ENCODE measurements around the gene NFS1. TPM values are rescaled to one million over a fixed set of nuclear protein-coding genes. Genes with fewer than 3 reads are reported as not detected.

NFS1 gene
- total RNA-seq, 5 donors from 2014 or later (not counting 1 experiment from before 2014, with no cell fraction given): 17.7 to 33.5 (median 31.2) TPM

- Mint-ChIP-seq H3K36me3 (peaks cover 41% of the 10 kb centered on the region), H3K27ac (no peak overlapping the region), H3K4me3 (peak overlapping the region in 1 of 3 donors; percentile 4), H3K9me3 (no peaks in the 10 kb centered on the region), H3K27me3 (no peaks in the 10 kb centered on the region), H3K4me1 (peaks cover 58 to 66% (median 66%) of the 10 kb centered on the region in 3 donors)
- ATAC-seq (replicated peaks in 1 of 4) (no peak), DNase-seq (no peak)
- ChIA-PET CTCF (interaction anchor here in 1 of 2 donors (0.9 to 2.7 kb wide), 3 partner anchors 9 to 26 kb away, joined by 4 to 13 read pairs (median 5); partner anchors contain the start of gene RBM39), POLR2A (interaction anchor here (0.5 to 4.3 kb wide), 19 partner anchors 9 to 276 kb away, joined by 3 to 29 read pairs (median 5); partner anchors contain the start of gene RBM39 (in 1 of the 2))
- Histone ChIP-seq H3K27me3 (replicated peaks in 1 of 2; ENCODE audit: control insufficient read depth in 2 of 2, extremely low read depth in 1 of 2, insufficient read depth in 2 of 2, low read length in 1 of 2) (no peaks in the 10 kb centered on the region), H3K4me3 (ENCODE audit: control insufficient read depth in 1 of 2, extremely low read depth in 1 of 2, low read length in 1 of 2) (no peak overlapping the region), H3K36me3 (ENCODE audit: control insufficient read depth in 2 of 2, extremely low read depth in 1 of 2, insufficient read depth in 1 of 2, low read length in 1 of 2) (peaks cover 10 to 96% of the 10 kb centered on the region in 2 donors), H3K9me3 (no peaks in the 10 kb centered on the region), H3K27ac (ENCODE audit: low read length) (no peak overlapping the region), H3K4me1 (ENCODE audit: control insufficient read depth in 1 of 2, extremely low read depth in 1 of 2, insufficient read depth in 2 of 2, low read length in 2 of 2) (peaks cover 14 to 29% of the 10 kb centered on the region in 2 experiments)
- 80% methylated on average over 1 of the region's 4 CpGs for WGBS (ENCODE audit: insufficient coverage)
Measured at GRCh38 chr20:35730583-35731468, 31.7 kb upstream of the NFS1 start.

DNA sequence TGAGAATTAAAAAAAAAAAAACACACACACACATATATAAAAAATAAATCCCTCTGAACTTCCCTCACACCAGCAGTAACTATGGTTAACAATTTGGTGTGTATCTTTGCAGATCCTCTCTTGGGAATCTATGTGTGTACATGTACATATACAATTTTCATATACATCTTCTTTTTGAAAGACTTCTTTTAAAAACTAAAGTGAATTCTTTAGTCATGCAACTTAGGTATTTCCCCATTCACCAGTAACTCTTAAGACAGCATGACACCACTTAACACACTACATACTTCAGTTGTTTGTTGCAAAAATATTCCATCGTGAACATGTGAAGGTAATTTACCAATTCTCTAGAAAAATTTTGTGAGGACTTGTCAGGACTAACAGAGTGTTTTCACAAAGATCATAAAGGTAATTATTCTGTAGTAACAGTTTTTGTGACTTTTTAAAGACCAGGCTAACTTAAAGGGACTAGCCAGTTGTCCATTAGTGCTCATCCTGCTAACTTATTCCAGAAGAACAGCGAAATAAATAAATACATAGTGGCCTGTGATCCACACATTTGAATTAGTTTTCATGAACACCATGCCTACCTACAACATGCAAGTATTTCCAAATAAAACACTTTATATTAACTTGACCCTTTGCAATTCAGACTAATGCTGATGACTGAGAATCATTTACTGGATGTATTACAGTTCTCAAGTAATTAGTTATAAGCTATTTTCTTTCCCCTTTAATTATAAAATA, 30.9 kb upstream of the NFS1 start:
- peaks cover 45% of the 10 kb centered on the region for H3K36me3 Mint-ChIP-seq
- Histone ChIP-seq H3K36me3 (ENCODE audit: control insufficient read depth in 2 of 2, extremely low read depth in 1 of 2, insufficient read depth in 1 of 2, low read length in 1 of 2) (peaks cover 10 to 96% of the 10 kb centered on the region in 2 donors), H3K27me3 (replicated peaks in 1 of 2; ENCODE audit: control insufficient read depth in 2 of 2, extremely low read depth in 1 of 2, insufficient read depth in 2 of 2, low read length in 1 of 2) (no peaks in the 10 kb centered on the region), H3K4me1 (ENCODE audit: control insufficient read depth in 1 of 2, extremely low read depth in 1 of 2, insufficient read depth in 2 of 2, low read length in 2 of 2) (peaks cover 14 to 22% of the 10 kb centered on the region in 2 experiments), H3K27ac (ENCODE audit: low read length) (no peak overlapping the region), H3K9me3 (no peaks in the 10 kb centered on the region), H3K4me3 (ENCODE audit: control insufficient read depth in 1 of 2, extremely low read depth in 1 of 2, low read length in 1 of 2) (no peak overlapping the region)
- ATAC-seq (replicated peaks in 1 of 4): no peak
- ChIA-PET POLR2A (interaction anchor here (0.5 to 4.3 kb wide), 20 partner anchors 9 to 275 kb away, joined by 3 to 29 read pairs (median 5); partner anchors contain the start of gene RBM39 (in 1 of the 2)), CTCF (interaction anchor here in 1 of 2 donors (1.1 to 2.7 kb wide), 2 partner anchors 10 to 25 kb away, joined by 5 to 13 read pairs; no protein-coding TSS in a partner anchor)
- WGBS (ENCODE audit: insufficient coverage): 100% methylated on average over 1 of the region's 2 CpGs
- peaks cover 58 to 63% (median 62%) of the 10 kb centered on the region in 3 donors for H3K4me1 Mint-ChIP-seq
- DNase-seq: no peak
- H3K4me3 Mint-ChIP-seq: peak overlapping the region in 2 of 3 donors; percentile 4 to 31
- H3K9me3 Mint-ChIP-seq: no peaks in the 10 kb centered on the region
- no peak overlapping the region for H3K27ac Mint-ChIP-seq
- no peaks in the 10 kb centered on the region for H3K27me3 Mint-ChIP-seq

GRCh38 chr20:35729283-35729807, 30.2 kb upstream of the NFS1 start:
- 86% methylated on average over 4 of the region's 7 CpGs for WGBS (ENCODE audit: insufficient coverage)
- ChIA-PET CTCF (interaction anchor here in 1 of 2 donors (0.7 to 2.7 kb wide), 2 partner anchors 10 to 33 kb away, joined by 3 to 13 read pairs; no protein-coding TSS in a partner anchor), POLR2A (interaction anchor here (0.6 to 4.3 kb wide), 10 partner anchors 8 to 18 kb away, joined by 3 to 29 read pairs (median 6); no protein-coding TSS in a partner anchor)
- H3K36me3 ChIP-seq (ENCODE audit: control insufficient read depth in 2 of 2, extremely low read depth in 1 of 2, insufficient read depth in 1 of 2, low read length in 1 of 2): peaks cover 10 to 96% of the 10 kb centered on the region in 2 donors
- H3K4me3 Mint-ChIP-seq: no peak overlapping the region
- H3K27me3 ChIP-seq (replicated peaks in 1 of 2; ENCODE audit: control insufficient read depth in 2 of 2, extremely low read depth in 1 of 2, insufficient read depth in 2 of 2, low read length in 1 of 2): no peaks in the 10 kb centered on the region
- no peak for DNase-seq
- ATAC-seq (replicated peaks in 1 of 4): no peak
- H3K27ac Mint-ChIP-seq: no peak overlapping the region
- no peaks in the 10 kb centered on the region for H3K9me3 ChIP-seq
- no peak overlapping the region for H3K27ac ChIP-seq (ENCODE audit: low read length)
- peaks cover 46% of the 10 kb centered on the region for H3K36me3 Mint-ChIP-seq
- no peak overlapping the region for H3K4me3 ChIP-seq (ENCODE audit: control insufficient read depth in 1 of 2, extremely low read depth in 1 of 2, low read length in 1 of 2)
- H3K4me1 ChIP-seq (ENCODE audit: control insufficient read depth in 1 of 2, extremely low read depth in 1 of 2, insufficient read depth in 2 of 2, low read length in 2 of 2): peaks cover 14 to 16% of the 10 kb centered on the region in 2 experiments
- H3K27me3 Mint-ChIP-seq: no peaks in the 10 kb centered on the region
- peaks cover 57 to 61% (median 60%) of the 10 kb centered on the region in 3 donors for H3K4me1 Mint-ChIP-seq
- H3K9me3 Mint-ChIP-seq: no peaks in the 10 kb centered on the region

DNA sequence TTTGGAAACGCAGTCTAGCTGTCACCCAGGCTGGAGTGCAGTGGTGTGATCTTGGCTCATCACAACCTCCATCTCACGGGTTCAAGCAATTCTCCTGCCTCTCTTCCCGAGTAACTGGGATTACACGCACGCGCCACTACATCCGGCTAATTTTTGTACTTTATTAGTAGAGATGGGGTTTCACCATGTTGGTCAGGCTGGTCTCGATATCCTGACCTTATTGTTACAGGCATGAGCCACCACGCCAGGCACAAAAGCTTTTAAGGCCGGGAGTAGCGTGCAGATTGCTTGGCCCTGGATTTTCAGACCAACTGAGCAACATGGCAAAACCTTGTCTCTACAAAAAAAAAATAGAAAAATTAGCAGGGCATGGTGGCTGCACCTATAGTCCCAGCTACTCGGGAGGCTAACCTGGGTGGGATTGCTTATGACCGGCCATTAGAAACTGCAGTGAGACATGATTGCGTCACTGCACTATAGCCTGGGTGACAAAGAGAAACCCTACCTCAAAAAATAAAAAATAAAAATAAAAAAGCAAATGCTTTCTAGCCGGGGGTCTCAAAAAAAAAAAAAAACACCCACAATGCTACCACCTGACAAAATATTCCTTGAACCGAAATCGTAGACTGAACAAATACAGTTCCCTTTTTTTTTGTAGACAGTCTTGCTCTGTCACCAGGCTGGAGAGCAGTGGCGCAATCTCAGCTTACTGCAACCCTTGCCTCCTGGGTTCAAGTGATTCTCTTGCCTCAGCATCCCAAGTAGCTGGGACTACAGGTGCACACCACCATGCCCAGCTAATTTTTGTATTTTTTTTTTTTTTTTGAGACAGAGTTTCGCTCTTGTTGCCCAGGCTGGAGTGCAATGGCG, 27.9 kb upstream of the NFS1 start:
- Histone ChIP-seq H3K27ac (ENCODE audit: low read length) (no peak overlapping the region), H3K4me3 (ENCODE audit: control insufficient read depth in 1 of 2, extremely low read depth in 1 of 2, low read length in 1 of 2) (no peak overlapping the region), H3K9me3 (no peaks in the 10 kb centered on the region), H3K4me1 (ENCODE audit: control insufficient read depth in 1 of 2, extremely low read depth in 1 of 2, insufficient read depth in 2 of 2, low read length in 2 of 2) (peaks cover 5 to 14% of the 10 kb centered on the region in 2 experiments), H3K36me3 (ENCODE audit: control insufficient read depth in 2 of 2, extremely low read depth in 1 of 2, insufficient read depth in 1 of 2, low read length in 1 of 2) (peaks cover 10 to 95% of the 10 kb centered on the region in 2 donors), H3K27me3 (replicated peaks in 1 of 2; ENCODE audit: control insufficient read depth in 2 of 2, extremely low read depth in 1 of 2, insufficient read depth in 2 of 2, low read length in 1 of 2) (no peaks in the 10 kb centered on the region)
- Mint-ChIP-seq H3K27me3 (no peaks in the 10 kb centered on the region), H3K4me1 (peaks cover 50 to 53% (median 52%) of the 10 kb centered on the region in 3 donors), H3K4me3 (no peak overlapping the region), H3K27ac (no peak overlapping the region), H3K36me3 (peaks cover 49% of the 10 kb centered on the region), H3K9me3 (no peaks in the 10 kb centered on the region)
- WGBS (ENCODE audit: insufficient coverage): 93% methylated on average over 9 of the region's 20 CpGs
- ATAC-seq (replicated peaks in 1 of 4) (no peak), DNase-seq (no peak)
- POLR2A ChIA-PET: interaction anchor here (0.6 to 1.3 kb wide), 8 partner anchors 9 to 83 kb away, joined by 3 to 7 read pairs (median 4); no protein-coding TSS in a partner anchor
- CTCF ChIA-PET: no interaction called here

- CTCF ChIA-PET: no interaction called here
- WGBS (ENCODE audit: insufficient coverage): 86% methylated on average over 6 of the region's 13 CpGs
- peaks cover 47 to 49% (median 48%) of the 10 kb centered on the region in 3 donors for H3K4me1 Mint-ChIP-seq
- H3K4me1 ChIP-seq (ENCODE audit: control insufficient read depth in 1 of 2, extremely low read depth in 1 of 2, insufficient read depth in 2 of 2, low read length in 2 of 2): peaks cover 2 to 27% of the 10 kb centered on the region in 2 experiments
- POLR2A ChIA-PET: interaction anchor here (0.6 to 1.1 kb wide), 11 partner anchors 8 to 1262 kb away, joined by 3 to 7 read pairs (median 4); partner anchors contain the start of gene RBM39 (in 1 of the 2)
- H3K9me3 ChIP-seq: no peaks in the 10 kb centered on the region
- H3K4me3 Mint-ChIP-seq: no peak overlapping the region
- DNase-seq (no peak), ATAC-seq (replicated peaks in 1 of 4) (no peak)
- H3K36me3 Mint-ChIP-seq: peaks cover 57% of the 10 kb centered on the region
- no peak overlapping the region for H3K27ac ChIP-seq (ENCODE audit: low read length)
- no peak overlapping the region for H3K27ac Mint-ChIP-seq
- H3K9me3 Mint-ChIP-seq: no peaks in the 10 kb centered on the region
- no peaks in the 10 kb centered on the region for H3K27me3 ChIP-seq (replicated peaks in 1 of 2; ENCODE audit: control insufficient read depth in 2 of 2, extremely low read depth in 1 of 2, insufficient read depth in 2 of 2, low read length in 1 of 2)
- no peaks in the 10 kb centered on the region for H3K27me3 Mint-ChIP-seq
- H3K4me3 ChIP-seq (ENCODE audit: control insufficient read depth in 1 of 2, extremely low read depth in 1 of 2, low read length in 1 of 2): no peak overlapping the region
- peaks cover 10 to 96% of the 10 kb centered on the region in 2 donors for H3K36me3 ChIP-seq (ENCODE audit: control insufficient read depth in 2 of 2, extremely low read depth in 1 of 2, insufficient read depth in 1 of 2, low read length in 1 of 2)
Measured at GRCh38 chr20:35724321-35725230, 25.4 kb upstream of the NFS1 start.
